CD4-positive, alpha-beta memory T cell (primary cell): ENCODE measurements around the gene TMIGD1. TPM values are rescaled to one million over a fixed set of nuclear protein-coding genes. Genes with fewer than 3 reads are reported as not detected.

Experiments used
- CTCF ChIA-PET: fragments of 350-600 bp; sonication (Branson Sonifier 250); formaldehyde crosslinking; loops from one replicate; lab custom pipeline; 2021; ENCODE audit warnings: inconsistent platforms; ENCODE audit not compliant: partially characterized antibody; lab: Charles Lee
- POLR2A ChIA-PET: fragments of 350-600 bp; sonication (Branson Sonifier 250); formaldehyde crosslinking; loops from one replicate; lab custom pipeline; 2021; ENCODE audit not compliant: partially characterized antibody; lab: Charles Lee
- DNase-seq, 5 donors: peaks; one replicate each; pipeline versions ENCODE4 v3.0.0 to v3.0.0-alpha.2; 2020 to 2022; ENCODE audit warnings: mixed read lengths in 1 of 5
- H3K27ac ChIP-seq: one replicate; pipeline ENCODE4 v1.7.0; 2013; ENCODE audit warnings: low read depth, low read length
- H3K27me3 ChIP-seq: 2 replicates; pipeline ENCODE4 v1.7.0; 2013; ENCODE audit warnings: mild to moderate bottlenecking, low read length, moderate library complexity; ENCODE audit not compliant: insufficient read depth
- H3K36me3 ChIP-seq: 2 replicates; pipeline ENCODE4 v1.7.0; 2013; ENCODE audit warnings: mild to moderate bottlenecking, low read length, moderate library complexity; ENCODE audit not compliant: insufficient read depth
- H3K4me1 ChIP-seq: 2 replicates; pipeline ENCODE4 v1.7.0; 2013; ENCODE audit warnings: mild to moderate bottlenecking, low read length, moderate library complexity; ENCODE audit not compliant: insufficient read depth
- H3K4me3 ChIP-seq, 2 donors: one replicate each; pipeline ENCODE4 v1.7.0; 2013; ENCODE audit warnings: low read length in 2 of 2, mild to moderate bottlenecking in 1 of 2
- H3K9me3 ChIP-seq, 2 donors: one replicate each; pipeline ENCODE4 v1.7.0; 2013; ENCODE audit warnings: low read length in 2 of 2, control low read depth in 1 of 2; ENCODE audit not compliant: control insufficient read depth in 1 of 2
- H3K27ac Mint-ChIP-seq, 7 donors: one replicate each; pipeline ENCODE4 v1.8.0; 2020 to 2021; ENCODE audit warnings: mixed read lengths in 7 of 7, mild to moderate bottlenecking in 6 of 7, inconsistent platforms in 3 of 7, moderate library complexity in 3 of 7
- H3K27me3 Mint-ChIP-seq, 2 donors: one replicate each; pipeline ENCODE4 v1.8.0; 2020 to 2021; ENCODE audit warnings: mixed read lengths in 2 of 2
- H3K36me3 Mint-ChIP-seq, 2 donors: one replicate each; pipeline ENCODE4 v1.8.0; 2020 to 2021; ENCODE audit warnings: mixed read lengths in 2 of 2, inconsistent platforms in 1 of 2, mild to moderate bottlenecking in 1 of 2
- H3K4me1 Mint-ChIP-seq, 4 donors: one replicate each; pipeline ENCODE4 v1.8.0; 2020 to 2021; ENCODE audit warnings: mixed read lengths in 4 of 4, mild to moderate bottlenecking in 1 of 4
- H3K4me3 Mint-ChIP-seq, 8 donors: one replicate each; pipeline ENCODE4 v1.8.0; 2020 to 2021; ENCODE audit warnings: mixed read lengths in 8 of 8, mild to moderate bottlenecking in 7 of 8, moderate library complexity in 6 of 8, inconsistent platforms in 3 of 8
- H3K9me3 Mint-ChIP-seq, 8 donors: one replicate each; pipeline ENCODE4 v1.8.0; 2020 to 2021; ENCODE audit warnings: mixed read lengths in 8 of 8, mild to moderate bottlenecking in 5 of 8, inconsistent platforms in 3 of 8, moderate library complexity in 1 of 8
- intact Hi-C: fragments of 100-400 bp; cut with micrococcal nuclease; formaldehyde crosslinking; loops from one replicate; pipeline ENCODE4 v1.15.1; 2023
- polyA plus RNA-seq, 2 donors: library from polyadenylated mRNA; unstranded; fragments of 300-500 nt; fragmentation: Illumina TruSeq; gene quantifications; one replicate each; pipeline ENCODE4 v1.2.3, GENCODE V29; 2021
- total RNA-seq, 2 experiments: library from RNA; stranded (reverse); gene quantifications; one replicate each; pipeline ENCODE4 v1.2.3, GENCODE V29; 2021

The TMIGD1 gene, protein sequence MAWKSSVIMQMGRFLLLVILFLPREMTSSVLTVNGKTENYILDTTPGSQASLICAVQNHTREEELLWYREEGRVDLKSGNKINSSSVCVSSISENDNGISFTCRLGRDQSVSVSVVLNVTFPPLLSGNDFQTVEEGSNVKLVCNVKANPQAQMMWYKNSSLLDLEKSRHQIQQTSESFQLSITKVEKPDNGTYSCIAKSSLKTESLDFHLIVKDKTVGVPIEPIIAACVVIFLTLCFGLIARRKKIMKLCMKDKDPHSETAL
- total RNA-seq = not detected
- not detected for polyA plus RNA-seq

DNA sequence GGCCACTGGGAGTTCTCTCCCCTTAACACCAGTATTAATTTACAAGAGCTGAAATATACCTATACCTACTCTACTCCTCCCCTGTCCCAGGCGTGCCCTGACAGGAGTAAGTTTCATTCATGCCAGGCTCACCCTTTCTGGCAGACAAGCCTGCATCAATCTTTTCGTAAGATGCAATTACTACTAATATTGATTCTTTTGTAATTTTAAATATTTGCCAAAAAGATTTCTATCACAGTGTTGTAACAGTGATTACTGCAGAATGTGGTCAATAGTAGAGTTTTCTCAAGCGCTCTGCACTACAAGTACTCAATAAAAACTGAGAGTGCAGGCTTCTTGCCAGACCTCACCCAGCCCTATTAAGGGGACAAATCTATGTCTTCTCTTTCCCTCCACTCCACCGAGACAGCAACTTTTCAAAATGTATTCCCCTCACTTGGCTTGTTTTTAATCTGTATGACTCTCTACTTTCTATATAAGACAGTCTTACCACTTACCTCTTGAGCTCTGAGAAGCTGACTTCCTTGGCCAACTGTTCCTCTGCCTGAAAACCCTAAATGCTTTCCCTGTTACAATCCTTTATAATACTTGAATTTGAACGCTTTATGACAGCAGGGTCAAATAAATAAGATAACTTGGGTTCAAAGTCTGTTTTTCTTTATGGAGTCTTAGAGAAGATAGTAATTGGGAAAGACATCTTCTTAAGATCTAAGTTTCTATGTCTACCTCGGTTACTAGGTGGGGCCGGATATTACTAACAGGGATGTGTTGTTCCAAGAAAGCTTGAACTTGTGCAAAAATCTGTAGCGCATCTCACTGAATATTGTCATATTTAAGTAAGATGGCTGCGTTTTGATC lies at the start of gene TMIGD1:
Gene TMIGD1 (minus strand): TSS at position 555 of the 858 bp plus-strand sequence. CDS start 1,924 bp downstream, outside the sequence.
- no peaks in the 10 kb centered on the region for H3K27me3 Mint-ChIP-seq
- intact Hi-C loops = no loop called here
- POLR2A ChIA-PET = interaction anchor here (0.6 to 7.7 kb wide), 7 partner anchors 11 to 228 kb away, joined by 3 to 136 read pairs (median 4); partner anchors contain the start of gene BLMH

DNA sequence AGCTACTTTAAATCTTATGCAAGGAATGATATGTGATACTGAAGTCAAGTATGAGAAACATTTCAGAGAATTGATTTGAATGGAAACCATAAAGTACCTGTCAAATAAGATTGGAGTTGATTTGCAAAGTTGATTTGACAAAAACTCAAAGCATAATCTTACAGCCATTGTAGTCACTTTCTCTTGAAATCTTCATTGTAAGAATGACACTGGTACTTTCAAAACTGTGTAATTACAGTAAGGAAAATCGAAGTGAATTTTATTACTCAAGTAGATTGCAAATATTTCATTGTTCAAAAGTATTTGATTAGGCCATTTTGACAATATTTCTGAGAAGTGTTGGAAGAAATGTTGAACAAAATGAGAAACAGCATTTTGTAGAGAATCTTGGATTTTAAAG lies 48.5 kb upstream of the TMIGD1 start:
- no peak overlapping the region for H3K4me3 Mint-ChIP-seq
- H3K4me1 Mint-ChIP-seq = peaks cover 41 to 58% (median 47%) of the 10 kb centered on the region in 4 donors
- no peak for DNase-seq
- intact Hi-C loops = no loop called here
- CTCF ChIA-PET = interaction anchor here (1.8 to 3.3 kb wide), 2 partner anchors 41 to 46 kb away, joined by 5 to 25 read pairs; no protein-coding TSS in a partner anchor
- no peak overlapping the region for H3K27ac ChIP-seq
- H3K4me1 ChIP-seq = peaks cover 58% of the 10 kb centered on the region
- no peaks in the 10 kb centered on the region for H3K36me3 ChIP-seq
- H3K27me3 ChIP-seq = no peaks in the 10 kb centered on the region
- POLR2A ChIA-PET = no interaction called here
- no peaks in the 10 kb centered on the region for H3K9me3 Mint-ChIP-seq
- H3K9me3 ChIP-seq = no peaks in the 10 kb centered on the region
- no peak overlapping the region for H3K4me3 ChIP-seq
- H3K27me3 Mint-ChIP-seq = peaks cover 0 to 2% of the 10 kb centered on the region in 2 donors
- H3K36me3 Mint-ChIP-seq = peaks cover 17 to 24% of the 10 kb centered on the region in 2 donors
- no peak overlapping the region for H3K27ac Mint-ChIP-seq

More for the DNA sequence above, at the start of gene TMIGD1:
- peak within 1 kb of the TSS; percentile 65 for H3K27ac ChIP-seq
- CTCF ChIA-PET = interaction anchor here (0.7 to 10.8 kb wide), 13 partner anchors 7 to 229 kb away, joined by 3 to 224 read pairs (median 36); partner anchors contain the start of gene BLMH
- Mint-ChIP-seq H3K9me3 (peaks cover 0 to 2% (median 0%) of the 10 kb centered on the region in 8 donors), H3K4me1 (peaks cover 38 to 64% (median 48%) of the 10 kb centered on the region in 4 donors), H3K36me3 (no peaks in the 10 kb centered on the region), H3K4me3 (peak within 1 kb of the TSS in 6 of 8 donors; percentile 36 to 85 (median 58)), H3K27ac (peak within 1 kb of the TSS; percentile 71 to 98 (median 91))
- DNase-seq = no peak
- H3K27me3 ChIP-seq = no peaks in the 10 kb centered on the region
- peaks cover 42% of the 10 kb centered on the region for H3K4me1 ChIP-seq
- no peaks in the 10 kb centered on the region for H3K36me3 ChIP-seq
- H3K9me3 ChIP-seq = no peaks in the 10 kb centered on the region
- H3K4me3 ChIP-seq = no peak within 1 kb of the TSS

DNA sequence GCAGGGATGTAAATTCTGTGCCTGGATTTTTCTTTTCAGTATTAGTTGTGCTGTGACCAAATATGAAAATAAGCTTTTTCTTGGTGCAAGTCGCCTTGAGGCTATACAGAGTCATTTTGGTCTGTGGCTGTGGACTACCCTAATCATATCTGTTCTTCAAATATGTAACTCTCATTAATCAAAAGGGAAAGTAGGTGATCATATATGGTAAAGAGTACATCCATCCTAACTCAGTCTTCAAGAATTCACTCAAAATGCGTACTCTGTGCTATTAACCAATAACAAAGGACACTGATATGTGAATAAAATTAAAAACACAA lies 47.4 kb upstream of the TMIGD1 start:
- Mint-ChIP-seq H3K27ac (peak overlapping the region in 2 of 7 donors; percentile 47 to 65), H3K4me3 (peak overlapping the region; percentile 84 to 92 (median 89)), H3K9me3 (no peaks in the 10 kb centered on the region), H3K4me1 (peaks cover 46 to 68% (median 55%) of the 10 kb centered on the region in 4 donors), H3K27me3 (peaks cover 0 to 2% of the 10 kb centered on the region in 2 donors), H3K36me3 (peaks cover 13 to 18% of the 10 kb centered on the region in 2 donors)
- POLR2A ChIA-PET = interaction anchor here (0.6 to 1.2 kb wide), 3 partner anchors 17 to 96 kb away, joined by 3 to 7 read pairs (median 3); partner anchors contain the start of gene GOSR1
- no peaks in the 10 kb centered on the region for H3K27me3 ChIP-seq
- H3K36me3 ChIP-seq = no peaks in the 10 kb centered on the region
- H3K27ac ChIP-seq = no peak overlapping the region
- peaks cover 68% of the 10 kb centered on the region for H3K4me1 ChIP-seq
- CTCF ChIA-PET = interaction anchor here (1.4 to 3.3 kb wide), 2 partner anchors 40 to 277 kb away, joined by 4 to 25 read pairs; no protein-coding TSS in a partner anchor
- no peak overlapping the region for H3K4me3 ChIP-seq
- intact Hi-C loops = no loop called here
- no peak for DNase-seq
- H3K9me3 ChIP-seq = no peaks in the 10 kb centered on the region

DNA sequence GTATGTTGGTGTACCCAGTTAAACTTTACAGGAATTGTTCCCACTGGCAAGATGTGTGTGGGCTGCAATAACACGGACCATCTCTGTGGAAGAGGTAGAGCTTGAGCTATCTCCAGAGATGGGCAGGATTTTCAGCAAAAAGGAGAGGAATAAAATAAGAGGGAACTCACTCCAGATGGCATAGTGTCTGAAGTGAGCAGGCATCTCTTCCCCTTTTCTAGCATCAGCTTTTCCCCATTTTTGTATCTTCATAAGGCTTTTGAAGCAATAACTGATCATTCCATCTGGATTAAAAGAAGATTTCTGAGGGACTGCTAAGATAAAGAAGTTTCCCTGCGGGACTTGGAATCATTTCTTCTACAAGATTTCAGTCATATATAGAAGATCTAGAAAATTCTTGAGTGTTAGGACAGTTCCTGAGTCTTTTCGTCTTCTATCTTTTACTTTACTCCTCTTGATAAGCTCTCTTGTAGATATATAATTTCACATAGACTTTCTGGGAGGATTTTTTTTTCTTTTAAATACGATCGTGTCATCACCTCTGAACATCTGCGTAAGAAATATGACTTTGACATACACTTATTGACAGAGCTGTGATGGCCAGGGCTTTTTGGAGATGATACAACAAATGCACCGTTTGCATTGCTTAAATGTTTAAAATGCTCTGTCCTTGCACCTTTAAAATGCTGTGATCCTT lies 46.9 kb upstream of the TMIGD1 start:
- H3K36me3 Mint-ChIP-seq = peaks cover 9 to 15% of the 10 kb centered on the region in 2 donors
- H3K4me3 ChIP-seq = peak overlapping the region in 1 of 2 donors; percentile 56
- no peak overlapping the region for H3K27ac ChIP-seq

DNA sequence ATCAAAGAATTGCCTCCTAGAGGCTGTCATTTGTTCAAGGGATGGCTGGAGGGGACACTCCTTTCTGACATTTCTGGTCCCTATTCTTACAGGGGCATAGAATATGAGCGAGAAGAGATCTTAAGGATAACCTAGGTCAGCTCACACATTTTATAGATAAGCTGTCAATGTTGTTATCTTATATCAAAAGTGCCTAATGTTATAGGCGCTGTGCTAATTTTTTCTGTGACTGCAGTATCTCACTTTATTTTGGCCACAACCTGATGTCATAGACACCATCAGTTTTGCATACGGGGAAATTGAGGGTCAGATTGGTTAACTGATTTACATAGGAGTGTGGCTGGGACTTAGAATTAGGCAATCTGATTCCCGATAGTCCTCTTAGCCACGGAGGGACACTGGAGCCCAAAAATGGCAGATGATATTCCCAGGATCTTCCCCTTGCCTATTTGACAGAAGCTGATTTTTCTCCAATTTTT lies 46.1 kb upstream of the TMIGD1 start:
- no peaks in the 10 kb centered on the region for H3K9me3 Mint-ChIP-seq
- H3K27ac ChIP-seq = peak overlapping the region; percentile 85
- no peaks in the 10 kb centered on the region for H3K9me3 ChIP-seq
- no peaks in the 10 kb centered on the region for H3K36me3 ChIP-seq
- no peaks in the 10 kb centered on the region for H3K27me3 ChIP-seq
- peaks cover 2 to 9% of the 10 kb centered on the region in 2 donors for H3K36me3 Mint-ChIP-seq
- intact Hi-C loops = loop anchor here (2.0 kb wide), 1 partner anchor 329 kb away; no protein-coding TSS in a partner anchor
- CTCF ChIA-PET = interaction anchor here (0.6 to 3.3 kb wide), 4 partner anchors 39 to 351 kb away, joined by 3 to 25 read pairs (median 4); no protein-coding TSS in a partner anchor
- peak overlapping the region; percentile 19 to 56 for H3K4me3 ChIP-seq
- peaks cover 43 to 68% (median 56%) of the 10 kb centered on the region in 4 donors for H3K4me1 Mint-ChIP-seq
- peaks cover 0 to 2% of the 10 kb centered on the region in 2 donors for H3K27me3 Mint-ChIP-seq
- POLR2A ChIA-PET = interaction anchor here (1.2 to 4.1 kb wide), 4 partner anchors 16 to 276 kb away, joined by 4 to 39 read pairs (median 8); partner anchors contain the start of gene GOSR1
- peaks cover 69% of the 10 kb centered on the region for H3K4me1 ChIP-seq
- peak in 1 of 5 donors; percentile 43 for DNase-seq
- peak overlapping the region; percentile 30 to 92 (median 85) for H3K27ac Mint-ChIP-seq
- H3K4me3 Mint-ChIP-seq = peak overlapping the region; percentile 84 to 92 (median 89)

More for the DNA sequence above, 46.9 kb upstream of the TMIGD1 start:
- Mint-ChIP-seq H3K27me3 (peaks cover 0 to 2% of the 10 kb centered on the region in 2 donors), H3K4me1 (peaks cover 45 to 68% (median 57%) of the 10 kb centered on the region in 4 donors), H3K9me3 (no peaks in the 10 kb centered on the region), H3K4me3 (peak overlapping the region; percentile 84 to 92 (median 89)), H3K27ac (peak overlapping the region in 4 of 7 donors; percentile 43 to 86 (median 56))
- Histone ChIP-seq H3K27me3 (no peaks in the 10 kb centered on the region), H3K4me1 (peaks cover 69% of the 10 kb centered on the region), H3K9me3 (no peaks in the 10 kb centered on the region), H3K36me3 (no peaks in the 10 kb centered on the region)
- ChIA-PET CTCF (interaction anchor here (0.6 to 3.3 kb wide), 4 partner anchors 40 to 350 kb away, joined by 3 to 25 read pairs (median 4); no protein-coding TSS in a partner anchor), POLR2A (interaction anchor here (0.6 to 4.1 kb wide), 3 partner anchors 17 to 96 kb away, joined by 3 to 39 read pairs (median 7); partner anchors contain the start of gene GOSR1)
- intact Hi-C loops = no loop called here
- DNase-seq = no peak
